Esophagus squamous epithelium (tissue), 4 donors: ENCODE measurements around the gene DES.

Experiments used
- POLR2A ChIP-seq, 4 donors: fragments of 450-650 bp; IDR thresholded peaks; one replicate each; pipeline ENCODE4 v1.6.1; 2017; ENCODE audit warnings: antibody characterized with exemption in 4 of 4, mild to moderate bottlenecking in 4 of 4, moderate library complexity in 3 of 4
- TF ChIP-seq, protein P1 (sequence below), 6 experiments: fragments of 450-650 bp in 4 of 6; fragments of 200-600 bp in 2 of 6; sonication (generic) in 2 of 6; IDR thresholded peaks; one replicate each; pipeline ENCODE4 v1.5.1; 2016 to 2019; ENCODE audit warnings: antibody characterized with exemption in 6 of 6, mild to moderate bottlenecking in 4 of 6, moderate library complexity in 4 of 6

DNA sequence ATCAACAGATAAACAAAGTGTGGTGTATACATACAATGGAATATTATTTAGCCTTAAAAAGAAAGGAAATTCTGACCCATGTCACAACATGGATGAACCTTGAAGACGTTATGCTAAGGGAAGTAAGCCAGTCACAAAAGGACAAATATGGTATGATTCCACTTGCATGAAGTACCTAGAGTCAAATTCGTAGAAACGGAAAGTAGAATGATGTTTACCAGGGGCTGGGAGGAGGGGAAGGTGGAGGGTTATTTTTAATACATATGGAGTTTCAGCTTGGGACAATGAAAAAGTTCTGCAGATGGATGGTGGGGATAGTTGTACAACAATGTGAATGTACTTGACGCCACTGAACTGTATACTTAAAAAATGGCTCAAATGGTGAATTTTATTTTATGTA is 3.3 kb upstream of the DES start:
- TF ChIP-seq, protein P1, sequence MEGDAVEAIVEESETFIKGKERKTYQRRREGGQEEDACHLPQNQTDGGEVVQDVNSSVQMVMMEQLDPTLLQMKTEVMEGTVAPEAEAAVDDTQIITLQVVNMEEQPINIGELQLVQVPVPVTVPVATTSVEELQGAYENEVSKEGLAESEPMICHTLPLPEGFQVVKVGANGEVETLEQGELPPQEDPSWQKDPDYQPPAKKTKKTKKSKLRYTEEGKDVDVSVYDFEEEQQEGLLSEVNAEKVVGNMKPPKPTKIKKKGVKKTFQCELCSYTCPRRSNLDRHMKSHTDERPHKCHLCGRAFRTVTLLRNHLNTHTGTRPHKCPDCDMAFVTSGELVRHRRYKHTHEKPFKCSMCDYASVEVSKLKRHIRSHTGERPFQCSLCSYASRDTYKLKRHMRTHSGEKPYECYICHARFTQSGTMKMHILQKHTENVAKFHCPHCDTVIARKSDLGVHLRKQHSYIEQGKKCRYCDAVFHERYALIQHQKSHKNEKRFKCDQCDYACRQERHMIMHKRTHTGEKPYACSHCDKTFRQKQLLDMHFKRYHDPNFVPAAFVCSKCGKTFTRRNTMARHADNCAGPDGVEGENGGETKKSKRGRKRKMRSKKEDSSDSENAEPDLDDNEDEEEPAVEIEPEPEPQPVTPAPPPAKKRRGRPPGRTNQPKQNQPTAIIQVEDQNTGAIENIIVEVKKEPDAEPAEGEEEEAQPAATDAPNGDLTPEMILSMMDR (IDR thresholded peaks at IDR 0.05) = no peak
- TF ChIP-seq POLR2A (IDR thresholded peaks at IDR 0.05) = no peak
